GM12872 (cell line): ENCODE data around the gene CHCHD6.

Experiments
- TF ChIP-seq, protein P1 (sequence below): IDR thresholded peaks from 3 replicates; pipeline ENCODE4 v1.5.1; 2011; ENCODE audit warnings: low read depth, mild to moderate bottlenecking, low read length, moderate library complexity; ENCODE audit not compliant: insufficient read depth

The CHCHD6 gene

DNA sequence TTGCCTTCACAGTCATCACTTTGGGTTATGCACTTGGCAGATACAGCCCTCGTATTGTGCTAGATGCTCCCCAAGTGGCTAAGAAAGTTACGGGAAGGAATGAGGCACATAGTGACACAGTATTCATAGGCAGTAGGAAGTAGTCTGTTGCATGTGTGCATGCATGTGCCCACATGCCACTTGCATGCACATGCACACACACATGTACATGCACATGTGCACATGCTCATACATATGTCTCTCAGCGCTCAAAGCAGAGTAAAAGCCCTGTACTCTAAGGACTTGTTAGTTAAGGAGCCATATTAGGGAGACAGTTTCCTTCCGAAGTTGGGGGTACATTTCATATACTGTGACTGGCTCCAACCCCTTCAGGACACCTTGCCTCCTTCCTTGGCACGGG is 128.9 kb downstream of the CHCHD6 start:
- TF ChIP-seq, protein P1, sequence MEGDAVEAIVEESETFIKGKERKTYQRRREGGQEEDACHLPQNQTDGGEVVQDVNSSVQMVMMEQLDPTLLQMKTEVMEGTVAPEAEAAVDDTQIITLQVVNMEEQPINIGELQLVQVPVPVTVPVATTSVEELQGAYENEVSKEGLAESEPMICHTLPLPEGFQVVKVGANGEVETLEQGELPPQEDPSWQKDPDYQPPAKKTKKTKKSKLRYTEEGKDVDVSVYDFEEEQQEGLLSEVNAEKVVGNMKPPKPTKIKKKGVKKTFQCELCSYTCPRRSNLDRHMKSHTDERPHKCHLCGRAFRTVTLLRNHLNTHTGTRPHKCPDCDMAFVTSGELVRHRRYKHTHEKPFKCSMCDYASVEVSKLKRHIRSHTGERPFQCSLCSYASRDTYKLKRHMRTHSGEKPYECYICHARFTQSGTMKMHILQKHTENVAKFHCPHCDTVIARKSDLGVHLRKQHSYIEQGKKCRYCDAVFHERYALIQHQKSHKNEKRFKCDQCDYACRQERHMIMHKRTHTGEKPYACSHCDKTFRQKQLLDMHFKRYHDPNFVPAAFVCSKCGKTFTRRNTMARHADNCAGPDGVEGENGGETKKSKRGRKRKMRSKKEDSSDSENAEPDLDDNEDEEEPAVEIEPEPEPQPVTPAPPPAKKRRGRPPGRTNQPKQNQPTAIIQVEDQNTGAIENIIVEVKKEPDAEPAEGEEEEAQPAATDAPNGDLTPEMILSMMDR = no peak

DNA sequence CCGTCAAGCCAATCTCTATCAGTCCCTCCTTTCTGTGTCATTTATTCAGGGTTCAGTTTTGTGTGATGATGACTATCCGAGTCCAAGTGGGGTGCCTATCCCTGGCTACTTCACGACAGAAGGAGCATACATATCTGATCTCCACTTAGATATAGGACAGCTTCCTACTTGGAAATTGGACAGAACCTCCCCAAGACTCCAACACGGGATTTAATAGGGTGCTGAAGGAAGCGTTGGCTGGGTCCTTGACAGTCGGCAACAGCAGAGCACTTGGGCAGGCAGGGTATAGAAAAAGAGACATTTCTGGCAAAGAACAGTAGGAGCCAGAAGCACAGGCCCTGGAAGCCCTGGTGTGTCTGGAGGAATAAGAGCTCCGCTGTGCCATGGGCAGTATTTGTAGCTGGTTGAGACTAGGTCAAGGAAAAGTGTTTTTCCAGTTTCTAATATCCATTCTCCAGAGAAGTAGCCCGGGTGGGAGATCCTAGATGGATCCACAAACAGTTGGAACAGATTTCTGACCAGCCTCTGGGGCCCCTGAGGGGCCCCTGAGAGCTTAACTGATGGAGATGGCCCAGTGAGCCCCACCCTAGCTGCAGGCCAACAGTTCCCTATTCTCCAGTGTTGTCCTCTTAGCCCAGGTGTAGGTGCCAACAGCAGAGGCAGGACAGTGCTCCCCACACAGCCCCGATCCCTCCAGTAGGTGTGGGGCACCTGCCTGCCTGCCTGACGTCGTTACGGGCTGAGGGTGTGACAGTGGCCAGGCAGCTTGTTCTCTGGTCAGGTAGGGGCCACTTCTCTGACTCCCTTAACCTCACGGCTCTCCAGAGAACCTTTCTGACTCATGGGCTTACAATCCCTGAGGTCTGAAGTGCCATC is 130.8 kb downstream of the CHCHD6 start:
- TF ChIP-seq, protein P1 = no peak

DNA sequence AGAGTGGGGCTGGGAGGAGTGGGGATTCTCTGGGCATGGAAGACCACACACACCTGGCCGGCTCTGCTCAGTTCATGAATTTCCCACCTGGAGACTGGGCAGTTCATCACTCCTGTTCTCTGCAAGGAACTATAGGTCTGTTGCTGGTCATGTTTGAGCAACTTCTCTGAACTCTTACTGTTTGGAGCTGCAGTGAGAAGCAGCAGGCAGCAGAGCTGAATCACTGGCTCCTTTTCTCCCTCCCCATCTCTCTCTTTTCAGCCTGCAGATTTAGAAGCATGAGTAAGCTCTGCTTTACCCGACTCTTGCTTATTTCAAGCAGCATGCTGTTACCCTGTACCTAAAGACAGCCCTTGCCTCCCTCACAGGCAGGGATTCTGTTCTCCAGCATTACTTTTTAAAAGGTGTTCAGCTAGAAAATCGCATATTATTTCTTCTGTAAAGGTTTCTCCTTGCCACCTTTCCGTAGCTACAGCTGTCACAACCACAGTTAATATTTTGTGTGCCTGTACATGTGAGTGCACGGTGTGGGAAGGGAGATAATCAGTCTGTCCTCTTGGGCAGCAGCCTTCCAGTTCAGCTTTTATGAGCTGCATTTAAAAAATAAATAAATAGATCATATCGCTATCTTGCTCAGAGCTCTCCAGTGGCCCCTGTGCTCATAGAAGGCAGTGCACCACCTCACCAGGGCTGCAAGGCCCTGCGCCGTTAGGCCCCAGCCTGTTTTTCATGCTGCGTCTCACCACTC is 131.6 kb downstream of the CHCHD6 start:
- TF ChIP-seq, protein P1 = no peak

DNA sequence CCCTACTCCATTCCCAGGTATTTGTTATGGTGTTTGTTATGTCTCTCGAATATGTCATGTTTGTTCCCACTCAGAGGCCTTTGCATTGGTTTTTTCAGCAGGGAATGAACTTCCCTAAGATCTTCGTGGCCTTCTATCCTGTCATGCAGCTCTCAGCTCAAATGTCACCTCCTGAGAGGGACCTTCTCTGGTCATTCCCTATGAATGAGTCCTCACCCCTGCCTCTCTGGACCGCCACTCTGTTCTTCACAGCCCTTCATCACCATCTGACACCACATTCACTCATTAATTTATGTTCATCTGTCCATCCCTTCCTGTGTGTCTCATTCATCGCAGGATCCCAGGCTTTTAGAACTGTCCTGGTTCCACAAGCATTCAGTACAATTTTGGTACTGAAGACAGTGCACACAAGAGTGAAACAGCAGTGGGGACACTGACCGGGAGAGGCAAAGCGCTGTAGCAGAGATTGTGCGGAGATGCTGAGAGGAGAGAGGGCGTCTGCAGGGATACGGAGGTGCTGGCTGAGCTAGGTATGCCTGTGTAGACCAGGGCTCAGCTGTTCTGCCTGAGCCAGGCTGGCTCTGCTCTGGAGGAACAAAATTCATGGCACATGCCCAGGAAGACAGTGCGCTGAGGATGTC is 132.3 kb downstream of the CHCHD6 start:
- TF ChIP-seq, protein P1 = no peak

DNA sequence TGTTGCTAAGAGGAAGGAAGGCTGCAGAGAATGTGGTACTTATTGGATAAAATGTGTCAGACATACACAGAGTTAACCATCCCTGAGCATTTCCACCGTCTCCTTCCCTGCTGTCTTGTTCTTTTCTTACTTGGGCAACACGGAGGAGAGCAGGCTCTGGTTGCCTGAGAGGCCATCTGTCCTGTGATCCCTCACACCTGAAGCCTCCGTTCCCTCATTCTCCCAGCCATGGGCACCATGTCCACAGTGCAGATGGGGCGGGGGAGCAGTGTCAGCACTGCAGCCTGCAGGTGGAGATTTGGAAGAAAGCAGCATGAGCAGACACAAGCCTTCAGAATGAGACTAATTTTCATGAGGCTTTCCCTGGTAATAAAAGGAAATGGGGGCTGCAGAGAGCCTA is 133.7 kb downstream of the CHCHD6 start:
- TF ChIP-seq, protein P1 = no peak

DNA sequence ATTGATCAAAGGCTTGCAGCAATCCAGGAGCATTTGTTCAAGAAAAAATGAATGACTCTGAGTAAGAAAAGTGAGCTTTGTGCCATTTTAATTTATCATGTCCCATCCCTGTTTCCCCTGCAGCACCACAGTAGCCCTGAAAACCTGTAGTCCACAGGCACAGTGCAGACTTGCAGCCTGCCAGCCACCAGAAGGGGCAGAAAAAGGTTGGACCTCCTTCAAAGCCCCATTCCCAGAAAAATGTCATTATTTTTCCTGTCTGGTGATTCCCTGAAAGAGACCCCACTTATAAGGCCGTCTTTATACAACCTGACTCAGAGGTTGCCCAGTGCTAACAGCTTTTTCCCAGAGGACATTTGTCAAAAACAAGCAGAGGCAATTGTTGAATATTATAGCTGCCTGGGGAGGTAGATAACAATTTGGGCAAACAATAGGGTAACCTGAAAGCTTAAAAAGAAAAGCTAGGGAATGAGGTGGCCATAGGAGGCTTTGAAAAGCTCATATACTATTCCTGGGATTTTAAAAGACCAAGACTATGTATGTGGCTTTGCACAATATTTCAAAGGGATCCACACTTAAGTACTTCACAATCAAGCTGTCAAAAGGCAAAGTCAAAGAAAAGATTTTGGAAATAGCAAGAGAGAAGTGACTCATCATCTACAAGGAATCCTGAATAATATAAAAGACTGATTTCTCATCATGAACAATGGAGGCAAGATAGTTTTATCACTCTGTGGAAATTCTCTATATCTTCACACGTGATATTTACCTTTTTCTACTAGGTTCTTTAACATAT is 142.1 kb downstream of the CHCHD6 start:
- TF ChIP-seq, protein P1 = no peak
